Limb (tissue), 2 donors: Measurements from ENCODE around the gene GPR155.
A peak's percentile ranks its signal among the peaks of the same experiment; 100 is the strongest.

ENCODE experiments used
- DNase-seq, 2 donors: peaks; one replicate each; pipeline ENCODE4 v3.0.0-alpha.2; 2016; ENCODE audit errors: extremely low spot score in 2 of 2

GPR155 gene

GRCh38 chr2:174486563-174487107, at the start of gene GPR155:
GPR155 (minus strand) TSS chr2:174487029; CDS start chr2:174481956, 5,073 bp downstream.
- peak; percentile 22 to 81 for DNase-seq

- DNase-seq: no peak
Measured at GRCh38 chr2:174535757-174536703, 49.2 kb upstream of the GPR155 start.

GRCh38 chr2:174535083-174535482, 48.3 kb upstream of the GPR155 start:
- no peak for DNase-seq

- no peak for DNase-seq
Measured at GRCh38 chr2:174529916-174530315, 43.1 kb upstream of the GPR155 start.

- DNase-seq: no peak
Measured at GRCh38 chr2:174527959-174528358, 41.1 kb upstream of the GPR155 start.

GRCh38 chr2:174527101-174527721, 40.4 kb upstream of the GPR155 start:
- no peak for DNase-seq

- no peak for DNase-seq
Measured at GRCh38 chr2:174524527-174524926, 37.7 kb upstream of the GPR155 start.

GRCh38 chr2:174522553-174522952, 35.7 kb upstream of the GPR155 start:
- no peak for DNase-seq

GRCh38 chr2:174518395-174518794, 31.6 kb upstream of the GPR155 start:
- DNase-seq: no peak

- no peak for DNase-seq
Measured at GRCh38 chr2:174516501-174517378, 29.9 kb upstream of the GPR155 start.

- no peak for DNase-seq
Measured at GRCh38 chr2:174512345-174512744, 25.5 kb upstream of the GPR155 start.

- no peak for DNase-seq
Measured at GRCh38 chr2:174511580-174512260, 24.9 kb upstream of the GPR155 start.

- DNase-seq: no peak
Measured at GRCh38 chr2:174510583-174511189, 23.9 kb upstream of the GPR155 start.

- no peak for DNase-seq
Measured at GRCh38 chr2:174503161-174503809, 16.5 kb upstream of the GPR155 start.

- DNase-seq: no peak
Measured at GRCh38 chr2:174499371-174499770, 12.5 kb upstream of the GPR155 start.

GRCh38 chr2:174495365-174496012, 8.7 kb upstream of the GPR155 start:
- DNase-seq: no peak

GRCh38 chr2:174493549-174494331, 6.9 kb upstream of the GPR155 start:
- DNase-seq: no peak

- no peak for DNase-seq
Measured at GRCh38 chr2:174492963-174493431, 6.2 kb upstream of the GPR155 start.
